ENCODE results near the gene PARD3. TPM values are rescaled to one million over a fixed set of nuclear protein-coding genes. Genes with fewer than 3 reads are reported as not detected.

PARD3 gene
- total RNA-seq, 2 donors from 2014 or later: 31.6 to 41.6 TPM

- Histone ChIP-seq H3K36me3 (no peaks in the 10 kb centered on the region), H3K4me3 (no peak overlapping the region), H3K4me1 (peaks cover 0 to 7% of the 10 kb centered on the region in 2 donors), H3K27ac (no peak overlapping the region), H3K27me3 (no peaks in the 10 kb centered on the region), H3K9me3 (no peaks in the 10 kb centered on the region)
- no peak for DNase-seq (ENCODE audit: low spot score)
- no peak for TF ChIP-seq CTCF (IDR thresholded peaks at IDR 0.05)
These were observed 498.9 kb downstream of the PARD3 start for GRCh38 chr10:34316154-34316553.

- H3K9me3 ChIP-seq: no peaks in the 10 kb centered on the region
- peaks cover 0 to 4% of the 10 kb centered on the region in 2 donors for H3K4me1 ChIP-seq
- TF ChIP-seq CTCF (IDR thresholded peaks at IDR 0.05): no peak
- H3K27ac ChIP-seq: no peak overlapping the region
- H3K4me3 ChIP-seq: no peak overlapping the region
- no peak for DNase-seq (ENCODE audit: low spot score)
- no peaks in the 10 kb centered on the region for H3K36me3 ChIP-seq
- H3K27me3 ChIP-seq: no peaks in the 10 kb centered on the region
These were observed 500.6 kb downstream of the PARD3 start for GRCh38 chr10:34314457-34314856.

GRCh38 chr10:34313888-34314287, 501.2 kb downstream of the PARD3 start:
- DNase-seq (ENCODE audit: low spot score): no peak
- Histone ChIP-seq H3K9me3 (no peaks in the 10 kb centered on the region), H3K27ac (no peak overlapping the region), H3K4me1 (no peaks in the 10 kb centered on the region), H3K27me3 (no peaks in the 10 kb centered on the region), H3K4me3 (no peak overlapping the region), H3K36me3 (no peaks in the 10 kb centered on the region)
- TF ChIP-seq CTCF (IDR thresholded peaks at IDR 0.05): no peak

GRCh38 chr10:34313353-34313752, 501.7 kb downstream of the PARD3 start:
- Histone ChIP-seq H3K27me3 (no peaks in the 10 kb centered on the region), H3K27ac (no peak overlapping the region), H3K9me3 (no peaks in the 10 kb centered on the region), H3K4me1 (no peaks in the 10 kb centered on the region), H3K4me3 (no peak overlapping the region), H3K36me3 (no peaks in the 10 kb centered on the region)
- no peak for DNase-seq (ENCODE audit: low spot score)
- no peak for TF ChIP-seq CTCF (IDR thresholded peaks at IDR 0.05)

GRCh38 chr10:34311679-34312078, 503.4 kb downstream of the PARD3 start:
- H3K27me3 ChIP-seq: no peaks in the 10 kb centered on the region
- no peaks in the 10 kb centered on the region for H3K4me1 ChIP-seq
- H3K36me3 ChIP-seq: no peaks in the 10 kb centered on the region
- no peak for DNase-seq (ENCODE audit: low spot score)
- no peak for TF ChIP-seq CTCF (IDR thresholded peaks at IDR 0.05)
- no peaks in the 10 kb centered on the region for H3K9me3 ChIP-seq
- H3K4me3 ChIP-seq: no peak overlapping the region
- H3K27ac ChIP-seq: no peak overlapping the region

GRCh38 chr10:34310234-34310633, 504.9 kb downstream of the PARD3 start:
- no peak overlapping the region for H3K27ac ChIP-seq
- DNase-seq (ENCODE audit: low spot score): no peak
- H3K36me3 ChIP-seq: no peaks in the 10 kb centered on the region
- no peaks in the 10 kb centered on the region for H3K27me3 ChIP-seq
- no peak overlapping the region for H3K4me3 ChIP-seq
- no peaks in the 10 kb centered on the region for H3K9me3 ChIP-seq
- no peak for TF ChIP-seq CTCF (IDR thresholded peaks at IDR 0.05)
- H3K4me1 ChIP-seq: no peaks in the 10 kb centered on the region
